Measurements from ENCODE around the gene NECTIN1.

- TF ChIP-seq CTCF (conservative IDR thresholded peaks at IDR 0.05; ENCODE audit: low read depth, low read length) (no peak), RFX5 (IDR thresholded peaks at IDR 0.05; ENCODE audit: low read depth, low read length) (no peak), SMC3 (IDR thresholded peaks at IDR 0.05; ENCODE audit: low read depth, low read length) (no peak), FOS (IDR thresholded peaks at IDR 0.05; ENCODE audit: low read depth, low read length) (no peak), POLR2A (IDR thresholded peaks at IDR 0.05; ENCODE audit: low read depth, low read length) (no peak), RCOR1 (IDR thresholded peaks at IDR 0.05; ENCODE audit: insufficient replicate concordance, low read length) (no peak), CHD1 (IDR thresholded peaks at IDR 0.05; ENCODE audit: low read depth, low read length) (no peak)
These were observed 16.1 kb upstream of the NECTIN1 start for GRCh38 chr11:119745112-119745511.

All from IMR-90 (cell line).